H1 (cell line): ENCODE measurements around the gene VPS35L. TPM values are rescaled to one million over a fixed set of nuclear protein-coding genes. Genes with fewer than 3 reads are reported as not detected.

Experiments
- CTCF ChIA-PET: fragments of 300-600 bp; sonication (Branson Sonifier 250); formaldehyde crosslinking; loops from one replicate; lab custom pipeline; 2021; ENCODE audit not compliant: partially characterized antibody; lab: Charles Lee
- POLR2A ChIA-PET: fragments of 300-600 bp; sonication (Branson Sonifier 250); formaldehyde crosslinking; loops from one replicate; lab custom pipeline; 2021; ENCODE audit warnings: inconsistent platforms; ENCODE audit not compliant: partially characterized antibody; lab: Charles Lee
- DNase-seq, 2 experiments: peaks; one replicate each; pipeline versions ENCODE4 v3.0.0 to v3.0.0-alpha.2; 2010 to 2022; ENCODE audit warnings: low spot score in 2 of 2, low read depth in 1 of 2, mixed read lengths in 1 of 2
- FAIRE-seq: peaks from 2 replicates; lab custom pipeline; 2011; peaks lifted over from hg19 to GRCh38; lab: Jason Lieb, UNC
- H2AFZ ChIP-seq: 2 replicates; pipeline ENCODE4 v1.8.1; 2012; ENCODE audit warnings: low read length, inconsistent platforms
- H2AK5ac ChIP-seq: 2 replicates; pipeline ENCODE4 v1.6.1; 2013; ENCODE audit warnings: low read depth, low read length
- H2BK120ac ChIP-seq: replicated peaks from 2 replicates; pipeline ENCODE3; 2013; ENCODE audit warnings: low read depth, low read length, inconsistent platforms
- H2BK12ac ChIP-seq: 2 replicates; pipeline ENCODE4 v1.6.1; 2013; ENCODE audit warnings: low read depth, low read length
- H2BK15ac ChIP-seq: 2 replicates; pipeline ENCODE4 v1.6.1; 2013; ENCODE audit warnings: low read length
- H2BK20ac ChIP-seq: 2 replicates; pipeline ENCODE4 v1.6.1; 2013; ENCODE audit warnings: low read length
- H2BK5ac ChIP-seq: 2 replicates; pipeline ENCODE4 v1.6.1; 2013; ENCODE audit warnings: low read depth, low read length
- H3K14ac ChIP-seq: 2 replicates; pipeline ENCODE4 v1.6.1; 2013; ENCODE audit warnings: inconsistent platforms; ENCODE audit not compliant: insufficient read length
- H3K18ac ChIP-seq: 2 replicates; pipeline ENCODE4 v1.6.1; 2013; ENCODE audit warnings: low read length; ENCODE audit errors: extremely low read depth
- H3K23ac ChIP-seq: 2 replicates; pipeline ENCODE4 v1.6.1; 2013; ENCODE audit warnings: inconsistent platforms; ENCODE audit not compliant: insufficient read length
- H3K23me2 ChIP-seq: 2 replicates; pipeline ENCODE4 v1.6.1; 2013; ENCODE audit warnings: low read depth, low read length
- H3K27ac ChIP-seq: 2 replicates; pipeline ENCODE4 v1.6.1; 2011; ENCODE audit warnings: low read depth, low read length, inconsistent platforms
- H3K27me3 ChIP-seq, 4 experiments: replicated peaks in 1 of 4; 1 replicate in 1 of 4; 2 replicates in 3 of 4; pipeline versions ENCODE4 v1.6.1 to v1.8.1; 2011 to 2013; ENCODE audit warnings: low read length in 3 of 4, mild to moderate bottlenecking in 3 of 4, inconsistent platforms in 2 of 4, mixed read lengths in 2 of 4, moderate library complexity in 1 of 4; ENCODE audit not compliant: control insufficient read depth in 3 of 4, insufficient read depth in 3 of 4; ENCODE audit errors: extremely low read depth in 1 of 4
- H3K36me3 ChIP-seq, 4 experiments: 2 replicates each; pipeline versions ENCODE4 v1.6.1 to v1.8.1; 2011 to 2013; ENCODE audit warnings: mild to moderate bottlenecking in 4 of 4, low read length in 3 of 4, moderate library complexity in 2 of 4, control low read depth in 1 of 4, inconsistent platforms in 1 of 4; ENCODE audit not compliant: insufficient read depth in 4 of 4, control insufficient read depth in 2 of 4
- H3K4ac ChIP-seq: replicated peaks from 2 replicates; pipeline ENCODE3; 2013; ENCODE audit warnings: low read length, low read depth, mixed read lengths, inconsistent platforms; ENCODE audit not compliant: insufficient read length
- H3K4me1 ChIP-seq, 4 experiments: replicated peaks in 1 of 4; 1 replicate in 1 of 4; 2 replicates in 3 of 4; pipeline versions ENCODE4 v1.6.1 to v1.8.1; 2011 to 2013; ENCODE audit warnings: low read length in 3 of 4, inconsistent platforms in 2 of 4, mixed read lengths in 1 of 4; ENCODE audit not compliant: insufficient read depth in 4 of 4, control insufficient read depth in 3 of 4
- H3K4me2 ChIP-seq, 2 experiments: 2 replicates each; pipeline versions ENCODE4 v1.6.1 to v1.8.1; 2011 to 2013; ENCODE audit warnings: low read depth in 2 of 2, low read length in 2 of 2, control low read depth in 1 of 2, inconsistent platforms in 1 of 2, mild to moderate bottlenecking in 1 of 2; ENCODE audit not compliant: insufficient read depth in 1 of 2
- H3K4me3 ChIP-seq, 4 experiments: fragments of 200-600, 300-600 bp in 1 of 4; sonication (generic), shearing (Covaris generic), sonication (Bioruptor Twin) in 1 of 4; 2 replicates each; pipeline versions ENCODE4 v1.5.1 to v1.8.1; 2011 to 2016; ENCODE audit warnings: low read length in 4 of 4, low read depth in 3 of 4, control low read depth in 2 of 4, inconsistent platforms in 2 of 4, mild to moderate bottlenecking in 2 of 4, mixed read lengths in 1 of 4, moderate library complexity in 1 of 4; ENCODE audit not compliant: insufficient read depth in 2 of 4; ENCODE audit errors: extremely low read depth in 1 of 4
- H3K56ac ChIP-seq: replicated peaks from 2 replicates; pipeline ENCODE3; 2013; ENCODE audit warnings: low read depth, mild to moderate bottlenecking, mixed read lengths, low read length, inconsistent platforms; ENCODE audit not compliant: insufficient read length
- H3K79me1 ChIP-seq: 2 replicates; pipeline ENCODE4 v1.6.1; 2013; ENCODE audit warnings: low read depth, low read length, control low read depth
- H3K79me2 ChIP-seq, 2 experiments: 2 replicates each; pipeline versions ENCODE4 v1.6.1 to v1.8.1; 2012 to 2013; ENCODE audit warnings: low read length in 2 of 2, mild to moderate bottlenecking in 2 of 2, inconsistent platforms in 1 of 2; ENCODE audit not compliant: insufficient read depth in 2 of 2, control insufficient read depth in 1 of 2
- H3K9ac ChIP-seq, 4 experiments: replicated peaks in 1 of 4; 1 replicate in 1 of 4; 2 replicates in 3 of 4; pipeline versions ENCODE4 v1.6.1 to v1.8.1; 2011 to 2013; ENCODE audit warnings: low read depth in 3 of 4, low read length in 3 of 4, control low read depth in 2 of 4, mild to moderate bottlenecking in 2 of 4, moderate library complexity in 2 of 4, inconsistent platforms in 1 of 4; ENCODE audit errors: extremely low read depth in 1 of 4
- H3K9me3 ChIP-seq, 2 experiments: 2 replicates each; pipeline versions ENCODE4 v1.6.1 to v1.8.1; 2012 to 2013; ENCODE audit warnings: mild to moderate bottlenecking in 2 of 2, moderate library complexity in 2 of 2, control low read depth in 1 of 2, inconsistent platforms in 1 of 2, low read depth in 1 of 2, low read length in 1 of 2, mixed read lengths in 1 of 2; ENCODE audit not compliant: insufficient read depth in 2 of 2
- H4K20me1 ChIP-seq, 2 experiments: replicated peaks in 1 of 2; 2 replicates each; pipeline versions ENCODE3 to v1.8.1; 2011 to 2013; ENCODE audit warnings: inconsistent platforms in 2 of 2, low read length in 2 of 2, mild to moderate bottlenecking in 1 of 2; ENCODE audit not compliant: insufficient read depth in 2 of 2, control insufficient read depth in 1 of 2
- H4K5ac ChIP-seq: 2 replicates; pipeline ENCODE4 v1.6.1; 2013; ENCODE audit warnings: low read length, low read depth, mixed read lengths, inconsistent platforms; ENCODE audit not compliant: insufficient read length
- H4K8ac ChIP-seq: 2 replicates; pipeline ENCODE4 v1.8.0; 2013; ENCODE audit warnings: mild to moderate bottlenecking, moderate library complexity, low read length, inconsistent platforms; ENCODE audit not compliant: insufficient read depth; ENCODE audit errors: extremely low read depth
- H4K91ac ChIP-seq: replicated peaks from 2 replicates; pipeline ENCODE3; 2013; ENCODE audit warnings: low read length, mixed read lengths, inconsistent platforms; ENCODE audit not compliant: insufficient read length
- POLR2AphosphoS5 ChIP-seq: IDR thresholded peaks from 2 replicates; pipeline ENCODE4 v1.6.1; 2011; ENCODE audit warnings: low read depth, low read length
- TCF12 ChIP-seq: IDR thresholded peaks from 2 replicates; pipeline ENCODE4 v1.6.1; 2011; ENCODE audit warnings: low read depth, mild to moderate bottlenecking, low read length
- WGBS, 2 experiments: shearing (Covaris generic) in 1 of 2; methylation state at CpG; one replicate each; pipeline versions ENCODE4 v1.1.6 to v1.1.7; 2013 to 2015; ENCODE audit warnings: low lambda C conversion rate in 2 of 2, mixed read lengths in 2 of 2, inconsistent platforms in 1 of 2, low coverage in 1 of 2, missing lambda C conversion rate in 1 of 2; ENCODE audit not compliant: insufficient replicate concordance in 2 of 2, insufficient coverage in 1 of 2, insufficient read length in 1 of 2; ENCODE audit errors: extremely low coverage in 1 of 2, missing lambda C conversion rate in 1 of 2; 5-methylcytosine and 5-hydroxymethylcytosine counted together
- polyA plus RNA-seq, 7 experiments: library from polyadenylated mRNA; depleted of rRNA in 3 of 7; stranded (reverse) in 5 of 7; unstranded in 2 of 7; fragments of >200 nt in 5 of 7; fragments of 200-250 nt in 2 of 7; gene quantifications; 1 replicate in 5 of 7; 2 replicates in 1 of 7; 4 replicates in 1 of 7; pipeline versions ENCODE4 v1.2.1 to v1.2.3, GENCODE V29; 2011 to 2013; ENCODE audit warnings: missing spikeins in 2 of 7, mixed read lengths in 2 of 7
- total RNA-seq: library from RNA; stranded (reverse); fragmentation: NEBNext Ultra II Directional; extraction: Animal tissue kit (Norgen Biotek cat#: 25700); gene quantifications from 2 replicates; pipeline ENCODE4 v1.2.1, GENCODE V29; 2021

The VPS35L gene
- total and polyA plus RNA-seq, 2 of the 8 experiments (the other 6 are each of a cell fraction or from before 2014, with no cell fraction given) = 31.5 to 57.1 TPM

GRCh38 chr16:19694989-19695388 lies 139.5 kb downstream of the VPS35L start:
- H3K27ac ChIP-seq = no peak overlapping the region
- no peak for DNase-seq
- H4K20me1 ChIP-seq = no peaks in the 10 kb centered on the region
- H4K91ac ChIP-seq = no peak overlapping the region
- 96% methylated on average over 7 of the region's 8 CpGs; no CpG with 5 or more reads in 1 of the 2 experiments for WGBS, 2 experiments
- H3K79me1 ChIP-seq = peaks cover 3% of the 10 kb centered on the region; the same call in 1 of the 2 replicates
- no peak overlapping the region for H3K56ac ChIP-seq
- H3K4me2 ChIP-seq = no peak overlapping the region
- peaks cover 6 to 17% of the 10 kb centered on the region in 2 experiments for H3K9me3 ChIP-seq
- no peak overlapping the region for H4K5ac ChIP-seq
- no peak overlapping the region for H2BK12ac ChIP-seq
- ChIA-PET CTCF (interaction anchor here (0.8 to 2.0 kb wide), 3 partner anchors 14 to 192 kb away, joined by 3 to 5 read pairs (median 3); no protein-coding TSS in a partner anchor), POLR2A (interaction anchor here (1.3 to 2.6 kb wide), 3 partner anchors 10 to 140 kb away, joined by 3 to 18 read pairs (median 6); partner anchors contain the start of gene VPS35L)
- H3K79me2 ChIP-seq = no peaks in the 10 kb centered on the region; a peak in 1 of 4 replicates
- H3K4ac ChIP-seq = no peak overlapping the region
- no peak overlapping the region for H2AFZ ChIP-seq
- H3K23me2 ChIP-seq = no peaks in the 10 kb centered on the region
- no peak overlapping the region for H3K14ac ChIP-seq
- H3K27me3 ChIP-seq = no peaks in the 10 kb centered on the region
- H3K36me3 ChIP-seq = peaks cover 9 to 31% (median 25%) of the 10 kb centered on the region in 4 experiments
- no peak overlapping the region for H2BK5ac ChIP-seq
- no peak overlapping the region for H3K4me3 ChIP-seq
- no peak overlapping the region for H2BK120ac ChIP-seq
- no peak overlapping the region for H2AK5ac ChIP-seq
- H4K8ac ChIP-seq = no peak overlapping the region
- H3K9ac ChIP-seq = no peak overlapping the region
- H2BK20ac ChIP-seq = no peak overlapping the region
- no peak overlapping the region for H2BK15ac ChIP-seq
- no peaks in the 10 kb centered on the region for H3K4me1 ChIP-seq
- FAIRE-seq = no peak
- no peak overlapping the region for H3K23ac ChIP-seq
- H3K18ac ChIP-seq = no peak overlapping the region
- TF ChIP-seq TCF12 (no peak), POLR2AphosphoS5 (no peak)
